ENCODE measurements around the gene INO80D.

INO80D gene

DNA sequence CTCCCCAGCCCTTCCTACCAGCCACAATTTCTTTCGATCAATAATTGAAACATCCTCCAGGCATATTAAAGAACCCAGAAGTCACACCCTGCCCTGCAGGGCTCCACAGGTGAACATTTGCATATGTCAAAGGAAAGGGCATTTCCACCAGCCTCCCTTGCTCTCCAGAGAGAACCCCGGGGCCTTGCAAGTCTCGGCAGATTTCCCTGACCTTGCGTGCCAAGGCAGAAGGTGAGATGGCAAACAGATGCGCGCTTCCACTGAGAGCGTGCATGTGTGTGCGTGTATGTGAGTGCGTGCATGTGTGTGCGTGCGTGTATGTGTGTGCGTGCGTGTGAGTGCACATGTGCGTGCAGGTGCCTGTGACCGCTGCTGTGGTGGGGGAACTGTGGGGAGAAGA, 120.3 kb downstream of the INO80D start:
- H3K4me3 ChIP-seq (ENCODE audit: low read depth, low read length) = no peak overlapping the region
- no peak for TF ChIP-seq CTCF (IDR thresholded peaks at IDR 0.05; ENCODE audit: insufficient read depth, low read depth, low read length, missing control alignments)

DNA sequence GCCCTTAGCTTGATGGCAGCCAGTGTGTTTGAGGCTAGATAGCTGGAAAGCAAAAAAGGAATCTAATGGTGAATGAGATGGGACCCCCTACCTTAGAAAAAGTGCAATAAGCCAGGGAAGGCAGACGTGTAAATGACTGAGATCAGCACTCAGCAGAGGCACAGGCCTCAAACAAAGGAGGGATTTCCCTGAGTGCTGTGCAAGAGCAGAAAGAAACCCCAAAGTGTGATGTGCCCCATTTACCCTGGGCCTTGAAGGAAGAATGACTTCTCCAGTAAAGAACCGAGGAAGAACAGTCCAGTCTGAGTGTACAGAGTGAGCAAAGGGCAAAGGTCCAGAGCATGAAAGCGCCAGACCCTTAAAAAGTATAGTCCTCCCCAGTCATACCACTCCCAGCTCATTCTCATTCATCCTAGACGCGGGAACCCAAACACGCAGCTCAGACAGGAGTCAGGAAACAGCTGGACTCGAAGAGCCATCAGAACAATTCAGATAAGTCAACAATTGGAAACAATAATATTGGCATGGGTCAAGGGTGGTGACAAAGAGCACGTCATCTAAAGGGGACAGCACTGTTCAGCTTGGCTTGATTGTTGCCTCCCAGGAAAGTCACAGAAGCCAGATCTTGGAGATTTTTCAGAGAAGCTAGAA, 121.7 kb downstream of the INO80D start:
- no peak for TF ChIP-seq CTCF (IDR thresholded peaks at IDR 0.05; ENCODE audit: insufficient read depth, low read depth, low read length, missing control alignments)
- no peak overlapping the region for H3K4me3 ChIP-seq (ENCODE audit: low read depth, low read length)

More for the DNA sequence above, 120.3 kb downstream of the INO80D start:
- no peak for DNase-seq (ENCODE audit: low read depth)

GRCh38 chr2:205959521-205959920, 126.5 kb downstream of the INO80D start:
- DNase-seq (ENCODE audit: low read depth) = no peak
- TF ChIP-seq CTCF (IDR thresholded peaks at IDR 0.05; ENCODE audit: insufficient read depth, low read depth, low read length, missing control alignments) = no peak
- no peak overlapping the region for H3K4me3 ChIP-seq (ENCODE audit: low read depth, low read length)

More for the DNA sequence above, 121.7 kb downstream of the INO80D start:
- DNase-seq (ENCODE audit: low read depth) = no peak

DNA sequence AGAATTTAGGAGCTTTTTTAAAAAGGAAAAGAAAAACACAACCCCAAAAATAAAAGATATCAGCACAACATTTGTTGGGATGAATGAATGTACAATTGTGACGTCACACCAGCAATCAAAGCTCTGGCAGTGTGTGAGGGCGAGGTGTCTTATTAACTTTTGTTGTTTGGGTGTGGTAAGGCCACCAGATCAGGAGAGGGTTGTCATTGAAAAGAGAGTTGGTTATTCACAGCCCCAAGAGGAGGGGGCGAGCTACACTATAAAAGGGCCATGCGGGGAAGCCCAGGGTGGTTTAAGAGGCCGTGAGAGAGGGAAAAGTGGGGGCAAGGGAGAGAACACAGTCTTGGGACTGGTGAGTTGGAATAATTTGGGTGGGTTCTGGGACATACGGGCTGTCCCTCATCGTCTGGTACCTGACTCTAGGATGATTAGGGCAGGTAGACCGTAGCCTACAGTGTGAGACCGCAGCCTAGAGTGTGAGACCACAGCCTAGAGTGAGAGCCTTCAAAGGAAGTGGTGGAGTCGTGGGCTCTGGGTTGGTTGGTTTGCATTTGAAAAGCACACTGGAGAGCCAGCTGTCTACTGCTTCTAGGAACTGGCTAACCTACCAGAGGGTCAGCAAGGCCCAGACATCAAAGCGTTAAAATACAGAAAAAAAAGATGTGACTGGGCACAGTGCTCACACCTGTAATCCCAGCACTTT, 128.4 kb downstream of the INO80D start:
- TF ChIP-seq CTCF (IDR thresholded peaks at IDR 0.05; ENCODE audit: insufficient read depth, low read depth, low read length, missing control alignments) = no peak
- no peak overlapping the region for H3K4me3 ChIP-seq (ENCODE audit: low read depth, low read length)
- no peak for DNase-seq (ENCODE audit: low read depth)

GRCh38 chr2:205954707-205955106, 131.3 kb downstream of the INO80D start:
- no peak for DNase-seq (ENCODE audit: low read depth)
- TF ChIP-seq CTCF (IDR thresholded peaks at IDR 0.05; ENCODE audit: insufficient read depth, low read depth, low read length, missing control alignments) = no peak
- no peak overlapping the region for H3K4me3 ChIP-seq (ENCODE audit: low read depth, low read length)

GRCh38 chr2:205952282-205952681, 133.7 kb downstream of the INO80D start:
- no peak overlapping the region for H3K4me3 ChIP-seq (ENCODE audit: low read depth, low read length)
- no peak for DNase-seq (ENCODE audit: low read depth)
- no peak for TF ChIP-seq CTCF (IDR thresholded peaks at IDR 0.05; ENCODE audit: insufficient read depth, low read depth, low read length, missing control alignments)

Measured in GM12865 (cell line).